Stimulated activated CD4-positive, alpha-beta T cell treated with anti-CD3 and anti-CD28 coated beads, Interleukin-2, amount 100 ng/mL, for 24 hours (primary cell): ENCODE results near the gene STS.
A peak's percentile ranks its signal among the peaks of the same experiment; 100 is the strongest.

Source experiments
- DNase-seq, 2 donors: peaks; one replicate each; pipeline ENCODE4 v3.0.0-alpha.2; 2020

STS gene, protein sequence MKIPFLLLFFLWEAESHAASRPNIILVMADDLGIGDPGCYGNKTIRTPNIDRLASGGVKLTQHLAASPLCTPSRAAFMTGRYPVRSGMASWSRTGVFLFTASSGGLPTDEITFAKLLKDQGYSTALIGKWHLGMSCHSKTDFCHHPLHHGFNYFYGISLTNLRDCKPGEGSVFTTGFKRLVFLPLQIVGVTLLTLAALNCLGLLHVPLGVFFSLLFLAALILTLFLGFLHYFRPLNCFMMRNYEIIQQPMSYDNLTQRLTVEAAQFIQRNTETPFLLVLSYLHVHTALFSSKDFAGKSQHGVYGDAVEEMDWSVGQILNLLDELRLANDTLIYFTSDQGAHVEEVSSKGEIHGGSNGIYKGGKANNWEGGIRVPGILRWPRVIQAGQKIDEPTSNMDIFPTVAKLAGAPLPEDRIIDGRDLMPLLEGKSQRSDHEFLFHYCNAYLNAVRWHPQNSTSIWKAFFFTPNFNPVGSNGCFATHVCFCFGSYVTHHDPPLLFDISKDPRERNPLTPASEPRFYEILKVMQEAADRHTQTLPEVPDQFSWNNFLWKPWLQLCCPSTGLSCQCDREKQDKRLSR

DNA sequence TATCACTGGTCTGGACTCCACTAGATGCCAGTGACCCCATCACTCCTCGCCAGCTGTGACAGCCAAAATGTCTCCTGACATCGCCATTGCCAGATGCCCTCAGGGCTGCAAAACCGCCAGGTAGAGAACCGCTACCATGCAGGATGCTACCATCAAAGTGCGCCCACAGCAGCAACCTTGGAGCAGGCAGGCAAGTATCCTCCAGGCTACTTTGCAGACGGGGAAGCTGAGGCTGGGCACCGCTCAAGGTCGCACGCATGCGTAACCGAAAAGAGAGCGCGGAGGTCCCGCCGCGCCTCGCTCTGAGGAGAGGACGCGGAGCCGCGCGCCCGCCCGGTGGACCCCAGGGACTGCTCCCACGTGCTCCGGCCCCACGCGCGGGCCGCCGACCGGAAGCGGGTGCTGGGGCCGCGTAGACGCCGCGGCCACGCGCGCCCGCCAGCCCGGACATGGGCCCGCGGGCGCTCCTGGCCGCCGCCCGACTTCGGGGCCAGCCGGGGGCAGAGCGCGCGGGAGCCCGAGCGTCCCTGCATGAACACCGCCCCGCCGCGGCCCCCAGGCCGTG lies at the start of gene STS:
Gene STS (plus strand): TSS at position 300 of the 565 bp plus-strand sequence. CDS start 105,488 bp downstream, outside the sequence.
- peak; percentile 25 to 33 for DNase-seq

DNA sequence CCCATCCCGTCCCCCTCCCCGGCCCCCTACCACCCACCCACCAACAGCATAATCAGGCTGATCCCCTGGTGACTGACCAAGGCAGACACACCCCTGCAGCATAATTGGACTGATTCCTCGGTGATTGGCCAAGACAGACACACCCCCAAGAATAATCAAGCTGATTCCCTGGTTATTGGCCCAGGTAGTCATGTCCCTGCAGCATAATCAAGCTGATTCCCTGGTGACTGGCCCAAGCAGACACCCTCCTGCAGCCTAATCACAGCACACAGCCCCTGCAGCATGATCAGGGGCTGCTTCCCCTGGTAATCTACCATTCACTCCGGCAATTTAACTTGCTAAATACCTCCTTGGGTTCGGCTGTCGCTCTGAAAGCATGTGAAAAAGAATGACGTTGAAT lies 47.5 kb upstream of the STS start:
- DNase-seq = no peak

DNA sequence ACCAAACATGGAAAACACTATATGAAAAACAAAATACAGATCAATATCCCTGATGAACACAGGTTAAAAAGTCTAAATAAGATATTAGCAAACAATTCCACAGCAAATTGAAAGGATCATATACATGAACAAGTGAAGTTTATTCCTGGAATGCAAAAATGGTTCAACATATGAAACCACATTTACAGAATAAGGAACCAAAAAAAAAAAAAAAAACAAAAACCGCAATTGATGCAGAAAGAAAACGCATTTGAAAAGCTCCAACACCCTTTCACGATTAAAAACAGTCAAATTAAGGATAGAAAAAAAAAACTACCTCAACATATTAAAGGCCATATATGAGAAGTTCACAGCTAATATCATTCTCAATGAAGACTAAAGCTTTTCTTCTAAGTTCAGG lies 45.4 kb upstream of the STS start:
- no peak for DNase-seq

DNA sequence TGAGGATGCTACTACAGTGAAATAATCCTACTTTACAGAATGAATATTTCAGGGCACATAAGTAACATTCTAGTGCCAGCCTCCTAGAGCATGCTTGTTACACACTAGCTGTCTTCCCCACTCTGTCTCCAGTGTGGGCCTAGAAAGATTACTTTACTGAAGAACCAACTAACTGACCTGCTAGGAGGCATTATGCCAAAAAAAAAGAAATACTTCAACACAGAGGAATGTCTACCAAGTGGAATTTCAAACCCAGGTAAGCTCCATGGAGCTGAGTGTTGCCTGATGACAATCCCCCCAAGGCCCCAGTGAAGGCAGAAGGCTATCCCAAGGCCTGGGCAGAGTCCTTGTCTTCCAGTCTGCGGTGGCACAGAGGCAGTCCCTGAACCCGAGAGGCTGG lies 40.9 kb upstream of the STS start:
- no peak for DNase-seq

DNA sequence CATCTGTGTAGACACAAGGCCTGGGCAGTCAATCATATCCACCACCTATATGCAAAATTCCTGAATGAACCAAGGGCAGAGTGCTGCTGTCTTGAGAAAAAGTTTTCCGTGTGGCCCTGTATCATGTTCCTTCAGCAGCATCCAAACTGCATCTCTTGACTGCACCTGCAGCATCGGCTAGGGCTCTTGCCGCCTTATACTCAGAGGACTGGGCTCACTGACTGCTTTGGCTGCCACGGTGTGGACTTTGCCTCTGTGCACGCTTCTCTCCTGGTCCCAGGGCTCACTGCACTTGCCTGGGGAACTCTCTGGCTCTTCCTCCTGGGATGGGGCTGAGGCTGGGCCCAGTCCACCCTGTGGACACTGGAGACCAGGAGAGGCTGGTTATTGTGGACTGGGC lies 39.5 kb upstream of the STS start:
- no peak for DNase-seq

DNA sequence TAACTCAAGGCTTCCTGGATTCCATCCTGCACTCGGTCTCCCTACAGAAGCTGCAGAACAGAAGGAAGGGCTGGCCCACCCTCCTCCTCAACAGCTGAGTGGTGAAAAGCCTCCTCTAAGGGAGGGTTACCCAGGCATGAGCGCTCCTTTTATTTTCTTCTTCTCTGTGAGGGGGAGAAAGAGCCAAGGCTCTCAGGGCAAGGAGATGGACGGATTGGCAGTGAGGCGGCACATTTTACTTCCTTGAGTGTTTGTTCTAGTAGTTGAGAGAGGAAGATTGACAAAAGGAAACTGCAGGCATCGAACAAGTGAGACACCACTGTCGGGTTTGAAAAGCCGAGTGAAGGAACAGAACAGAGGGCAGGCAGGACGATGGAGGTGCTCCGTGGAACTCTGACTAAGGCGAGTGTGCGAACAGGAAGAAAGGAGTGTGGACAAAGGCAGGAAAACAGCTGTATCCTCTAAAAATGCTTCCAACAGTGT lies 38.4 kb upstream of the STS start:
- no peak for DNase-seq

DNA sequence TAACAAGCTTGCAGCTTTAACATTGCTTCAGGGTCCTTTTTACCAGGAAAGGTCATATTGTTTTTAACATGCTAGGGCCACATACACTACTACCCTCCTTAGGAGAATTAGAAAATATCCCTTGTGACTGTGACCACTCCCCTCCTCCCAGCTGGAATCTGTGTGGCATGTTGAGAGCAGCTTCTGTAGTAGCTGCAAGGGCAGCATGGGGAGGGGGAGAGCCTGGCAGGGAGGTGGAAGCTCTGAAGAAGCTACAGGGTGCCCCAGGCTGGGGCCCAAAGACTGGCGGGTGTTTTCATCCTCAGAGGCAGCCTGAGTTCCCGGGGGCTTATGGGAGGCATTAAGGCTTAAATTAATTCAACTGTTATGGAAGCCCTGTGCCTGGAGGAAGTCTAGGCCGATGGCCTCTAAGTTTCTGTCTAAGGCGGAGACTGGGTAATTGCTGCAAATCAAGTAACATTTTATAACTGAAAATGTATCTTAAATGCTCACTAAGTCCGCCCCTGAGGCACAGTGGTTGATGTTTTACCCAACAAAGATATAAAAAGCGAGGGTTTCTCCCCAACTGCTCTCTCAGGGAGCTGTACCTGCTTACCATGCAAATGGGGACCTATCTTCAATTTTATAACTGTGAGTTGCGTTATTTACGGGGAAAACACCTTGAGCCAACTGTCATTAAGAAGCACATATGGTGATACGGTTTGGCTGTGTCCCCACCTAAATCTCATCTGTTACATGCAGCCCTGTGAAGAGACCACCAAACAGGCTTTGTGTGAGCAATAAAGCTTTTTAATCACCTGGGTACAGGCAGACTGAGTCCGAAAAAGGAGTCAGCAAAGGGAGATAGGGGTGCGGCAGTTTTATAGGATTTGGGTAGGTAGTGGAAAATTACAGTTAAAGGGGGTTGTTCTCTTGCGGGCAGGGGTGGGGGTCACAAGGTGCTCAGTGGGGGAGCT lies 37.4 kb upstream of the STS start:
- DNase-seq = no peak

DNA sequence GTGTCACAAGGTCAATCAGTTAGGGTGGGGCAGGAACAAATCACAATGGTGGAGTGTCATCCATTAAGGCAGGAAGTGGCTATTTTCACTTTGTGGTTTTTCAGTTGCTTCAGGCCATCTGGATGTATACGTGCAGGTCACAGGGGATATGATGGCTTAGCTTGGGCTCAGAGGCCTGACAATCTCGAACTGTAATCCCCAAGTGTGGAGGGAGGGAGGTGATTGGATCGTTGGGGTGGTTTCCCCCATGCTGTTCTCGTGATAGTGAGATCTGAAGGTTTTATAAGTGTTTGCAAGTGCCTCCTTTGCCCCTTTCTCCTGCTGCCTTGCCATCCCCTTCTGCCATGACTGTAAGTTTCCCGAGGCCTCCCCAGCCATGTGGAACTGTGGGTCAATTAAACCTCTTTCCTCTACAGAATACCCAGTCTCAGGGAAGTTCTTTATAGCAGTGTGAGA lies 36.7 kb upstream of the STS start:
- DNase-seq = no peak

DNA sequence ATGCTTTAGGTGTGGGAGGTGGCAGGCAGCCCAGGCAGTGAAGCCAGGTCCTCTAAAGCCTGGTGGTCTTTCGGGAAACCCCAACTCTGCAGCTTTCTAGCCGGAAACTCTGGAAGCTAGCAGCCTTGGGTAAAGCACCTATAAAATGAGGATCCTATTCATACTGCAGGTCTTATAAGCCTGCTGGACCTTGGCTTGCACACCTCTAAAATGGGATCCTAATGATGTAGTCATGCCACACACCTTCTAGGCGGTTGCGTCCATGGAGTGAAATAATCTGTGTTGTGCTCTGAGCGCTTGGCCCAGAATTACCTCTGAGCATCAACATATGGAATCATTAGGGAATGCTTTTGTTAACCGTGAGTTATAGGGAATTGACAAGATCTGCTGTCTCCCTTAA lies 36.0 kb upstream of the STS start:
- no peak for DNase-seq

DNA sequence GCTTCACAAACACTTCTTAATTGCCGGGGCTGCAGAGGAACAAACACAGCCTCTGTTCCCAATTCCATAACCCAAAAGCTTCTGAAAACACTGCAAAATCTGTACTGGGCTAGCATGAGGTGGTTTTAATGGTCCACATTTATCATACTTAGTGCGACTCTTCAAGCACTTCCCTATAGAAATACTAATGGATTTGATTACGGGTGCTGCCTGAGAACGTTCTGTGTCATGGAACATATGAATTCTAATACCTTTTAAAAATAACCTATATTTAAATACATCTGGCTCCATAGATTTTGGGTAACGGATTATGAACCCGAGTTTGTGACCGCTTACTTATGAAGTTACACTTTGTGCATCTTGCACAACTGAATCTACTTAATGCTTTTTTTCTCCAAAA lies 35.4 kb upstream of the STS start:
- DNase-seq = no peak

DNA sequence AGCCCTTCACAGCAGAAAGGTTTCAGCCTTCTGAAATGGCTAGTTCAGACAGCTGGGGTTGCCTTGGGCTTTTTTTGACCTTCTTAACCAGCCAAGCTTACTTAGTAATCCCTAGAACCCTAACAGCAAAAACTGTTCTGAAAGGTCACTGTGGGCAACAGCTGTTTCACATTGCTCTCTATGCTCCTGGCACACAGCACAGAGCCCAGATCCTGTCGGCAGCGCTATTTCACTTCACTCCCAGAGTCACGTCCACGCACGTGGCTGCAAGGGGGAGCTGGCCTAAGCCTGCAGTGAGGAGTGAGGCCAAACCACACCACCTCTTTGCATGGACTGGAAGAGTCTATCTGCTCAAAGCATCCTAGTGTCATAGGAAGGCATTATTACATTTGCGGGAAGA lies 32.0 kb upstream of the STS start:
- DNase-seq = no peak

DNA sequence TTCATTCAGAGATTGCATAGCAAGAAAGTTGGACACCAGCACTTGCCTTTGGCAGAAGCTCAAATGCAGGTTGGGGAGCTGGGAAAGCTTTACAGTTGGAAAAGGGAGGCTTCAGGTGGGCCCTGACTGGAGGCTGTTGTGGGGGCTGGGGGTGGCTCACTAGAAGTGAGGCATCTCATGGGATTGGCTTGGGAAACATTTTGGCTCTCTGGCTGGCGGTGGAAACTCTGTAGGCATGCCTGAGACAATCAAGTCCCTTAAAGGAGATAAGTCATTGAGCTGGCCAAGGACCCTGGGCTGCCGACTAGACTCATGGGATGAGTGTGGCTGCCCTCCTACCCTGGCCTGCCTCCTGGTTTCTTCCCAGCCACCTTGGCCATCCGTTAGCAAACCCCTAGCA lies 31.4 kb upstream of the STS start:
- no peak for DNase-seq

DNA sequence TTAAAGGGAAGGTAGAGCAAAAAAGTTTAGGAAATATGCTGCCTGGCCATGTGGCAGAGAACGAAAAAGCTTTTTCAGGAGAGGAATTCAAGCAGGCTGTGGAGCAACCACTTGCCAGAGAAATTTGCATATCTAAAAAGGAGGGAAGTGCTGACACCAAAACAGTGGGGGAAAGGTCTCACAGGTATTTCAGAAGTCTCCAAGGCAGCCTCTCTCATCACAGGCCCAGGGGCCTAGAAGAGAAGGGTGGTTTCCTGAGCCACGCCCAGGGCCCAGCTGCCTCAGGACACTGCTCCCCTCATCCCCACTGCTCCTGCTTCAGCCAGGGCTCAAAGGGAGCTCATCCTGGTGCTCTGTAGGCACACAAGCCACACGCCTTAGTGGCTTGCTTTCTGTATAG lies 29.9 kb upstream of the STS start:
- DNase-seq = no peak

DNA sequence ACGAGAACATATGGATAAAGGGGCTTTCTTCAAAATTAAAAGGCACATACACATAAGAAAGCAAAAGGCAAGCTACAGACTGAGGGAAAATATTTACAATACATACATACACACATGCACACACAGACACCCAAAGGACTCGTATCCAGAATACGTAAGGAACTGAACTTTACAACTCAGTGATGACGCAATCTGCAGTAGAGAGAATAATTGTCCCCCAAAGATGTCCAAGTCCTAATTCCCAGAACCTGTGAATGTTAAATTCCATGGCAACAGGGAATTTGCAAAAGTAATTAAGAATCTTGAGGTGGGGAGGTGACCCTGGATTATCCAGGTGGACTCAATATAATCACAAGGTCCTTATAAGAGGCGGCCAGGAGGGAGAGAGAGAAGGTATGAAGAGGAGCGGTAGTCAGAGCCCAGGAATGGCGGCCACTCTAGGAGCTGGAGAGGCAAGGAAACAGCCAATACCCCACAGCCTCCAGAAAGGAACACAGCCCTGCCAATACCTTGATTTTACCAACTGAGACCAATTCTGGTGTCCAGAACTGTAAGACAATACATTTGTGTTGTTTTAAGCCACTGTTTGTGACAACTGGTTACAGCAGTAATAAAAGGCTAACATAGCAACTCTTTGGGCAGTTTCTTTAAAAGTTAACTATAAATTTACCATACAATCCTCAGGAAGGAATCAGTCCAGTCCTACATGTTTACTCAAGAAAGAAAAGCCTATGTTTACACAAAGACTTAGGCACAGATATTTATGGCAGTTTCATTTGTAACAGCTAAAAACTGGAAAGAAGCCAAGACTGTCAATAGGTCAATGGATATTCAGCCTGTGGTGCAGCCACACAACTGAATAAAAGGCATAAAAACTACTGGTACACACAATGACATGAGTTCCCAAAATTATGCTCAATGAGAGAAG lies 27.3 kb upstream of the STS start:
- DNase-seq = no peak

DNA sequence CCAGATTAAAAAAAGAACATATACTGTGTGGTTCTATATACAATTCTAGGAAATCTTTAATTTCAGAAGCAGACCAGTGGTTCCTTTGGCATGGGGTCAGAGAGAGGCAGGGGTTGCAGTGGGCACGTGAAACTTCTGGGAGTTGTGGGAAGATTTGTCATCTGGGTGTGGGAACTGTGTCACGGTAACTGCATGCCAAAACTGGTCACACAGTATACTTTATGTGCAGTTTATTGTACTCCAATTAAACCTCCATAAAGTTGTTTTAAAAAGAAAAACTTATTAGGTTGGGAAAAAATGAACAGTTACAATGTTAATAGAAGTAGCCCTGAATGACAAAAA lies 26.7 kb upstream of the STS start:
- no peak for DNase-seq

DNA sequence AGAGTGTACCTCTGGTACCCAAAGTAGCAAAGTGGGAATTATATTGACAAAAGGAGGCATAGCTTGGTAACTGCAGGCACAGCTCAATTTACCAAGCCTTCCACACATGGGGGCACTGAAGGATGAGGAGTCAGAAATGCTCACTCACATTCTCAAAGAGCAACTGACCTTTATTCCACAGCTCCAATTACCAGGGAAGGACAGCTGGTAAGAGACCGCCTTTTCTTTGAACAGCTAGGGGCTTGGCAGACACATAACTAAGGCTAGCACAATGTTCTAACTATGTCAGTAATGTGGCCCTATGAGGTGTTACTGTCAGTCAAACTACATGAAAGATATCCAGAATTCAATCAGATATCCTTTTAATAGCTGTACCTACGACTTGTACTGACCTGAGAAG lies 20.5 kb upstream of the STS start:
- DNase-seq = no peak

DNA sequence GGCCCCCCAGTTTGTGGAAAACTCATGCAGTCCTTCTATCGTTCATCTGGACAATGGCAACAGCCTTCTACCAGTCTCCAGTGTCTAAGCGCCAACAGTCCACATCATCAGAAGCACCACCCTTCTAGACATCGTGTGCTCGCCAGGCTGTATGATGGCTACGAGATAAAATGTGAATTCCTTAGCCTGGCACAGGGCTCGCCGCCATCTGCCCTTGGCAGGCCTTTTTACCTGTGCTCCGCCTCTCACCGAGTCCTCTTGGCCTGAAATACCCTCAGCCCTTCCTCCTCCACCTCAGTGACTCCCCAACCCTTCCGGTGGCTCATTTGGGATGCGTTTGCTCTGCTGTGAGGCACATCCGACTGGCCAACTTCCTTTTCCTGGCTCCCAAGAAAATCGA lies 15.9 kb upstream of the STS start:
- DNase-seq = no peak

DNA sequence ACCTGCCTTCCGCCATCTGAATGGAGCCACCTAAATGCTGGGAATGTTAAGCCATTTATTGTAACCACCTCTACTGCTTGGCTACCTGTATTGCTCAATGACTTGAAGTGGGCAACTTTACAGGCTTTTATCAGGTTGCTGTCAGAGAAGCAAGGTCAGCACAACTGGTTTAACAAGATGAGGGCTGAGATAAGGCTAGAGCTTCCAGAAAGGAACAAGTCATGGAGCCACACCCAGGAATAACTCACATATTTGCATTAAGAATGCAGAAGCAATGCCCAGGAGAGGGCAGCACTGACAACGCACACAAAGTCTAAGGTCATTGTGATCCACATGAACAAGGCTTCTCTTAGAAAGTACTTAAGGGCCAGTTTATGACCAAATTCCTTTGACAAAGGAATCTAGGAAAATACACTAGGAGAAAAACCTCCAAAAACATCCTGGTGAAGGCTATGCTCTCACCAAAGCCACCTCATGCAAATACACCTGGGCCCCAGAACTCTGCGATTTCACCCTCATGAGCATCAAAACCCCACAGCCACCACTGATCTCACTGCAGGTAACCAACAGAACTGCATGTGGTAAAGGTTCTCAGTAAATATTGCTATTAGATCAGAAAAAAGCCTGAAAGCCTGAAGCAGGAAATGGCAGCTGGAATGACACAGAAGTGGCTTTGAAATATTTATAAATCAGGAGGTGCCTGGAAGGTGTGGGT lies 15.0 kb upstream of the STS start:
- DNase-seq = peak in 1 of 2 donors; percentile 16

DNA sequence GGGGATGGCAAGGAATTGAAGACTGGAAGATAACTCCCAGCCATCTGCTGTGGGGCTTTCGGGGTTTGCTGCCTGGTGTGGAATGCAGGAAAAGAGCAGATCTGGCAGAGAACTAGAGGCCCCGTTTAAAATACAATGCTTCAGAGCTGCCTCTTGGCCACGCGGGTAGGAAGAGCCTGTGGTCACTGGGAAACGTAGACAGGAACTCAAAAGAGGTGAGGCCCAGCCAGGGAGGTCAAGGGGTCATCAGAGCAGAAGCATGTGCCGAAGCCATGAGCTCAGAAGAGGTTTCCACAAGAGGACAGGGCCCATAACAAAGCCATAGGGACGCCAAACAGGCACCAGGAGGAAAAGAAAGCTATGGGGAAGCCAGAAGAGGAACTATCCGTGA lies 14.5 kb upstream of the STS start:
- DNase-seq = no peak

DNA sequence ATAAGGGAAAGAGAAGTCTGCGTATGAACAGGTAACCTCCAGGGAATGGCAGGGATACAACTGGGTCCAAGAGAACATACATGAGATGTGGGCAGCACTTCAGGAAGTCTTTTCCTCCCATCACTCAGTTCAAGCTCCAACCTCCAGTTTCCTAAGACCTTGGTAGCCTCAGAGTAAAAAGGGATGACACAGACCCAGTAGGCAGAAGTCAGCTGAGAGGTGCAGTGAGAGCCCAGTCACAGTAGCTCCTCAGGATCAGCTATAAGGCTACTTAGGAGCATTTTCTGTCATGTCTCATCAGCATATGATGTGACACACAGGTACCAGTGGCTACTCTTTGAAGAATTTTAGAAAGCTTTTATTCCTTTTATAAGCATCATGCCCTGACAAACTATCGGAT lies 12.5 kb upstream of the STS start:
- DNase-seq = no peak
